ENCODE results near the gene CDON.
"Not testable (repeated sequence)": the region's sequence is repeated elsewhere in the genome, so short reads cannot be mapped to it uniquely, and the experiment has no call there.

The CDON gene

GRCh38 chr11:125918140-125918840, 144.4 kb downstream of the CDON start:
- DNase-seq = no peak

- DNase-seq = no peak
Measured at GRCh38 chr11:125916683-125917347, 145.9 kb downstream of the CDON start.

- DNase-seq = not testable (repeated sequence)
Measured at GRCh38 chr11:125914601-125915000, 148.1 kb downstream of the CDON start.

GRCh38 chr11:125910226-125910849, 152.3 kb downstream of the CDON start:
- DNase-seq = no peak

Measured in activated CD4-positive, alpha-beta T cell treated with anti-CD3 and anti-CD28 coated beads, Interleukin-2, amount 50 U/mL, for 4 hours (primary cell).